Measurements from ENCODE around the gene KRT82.

KRT82 gene

GRCh38 chr12:52425466-52425865 lies 19.3 kb upstream of the KRT82 start:
- WGBS, 2 experiments: 92 to 95% methylated on average over 5 of the region's 5 CpGs
- H3K9me3 ChIP-seq (ENCODE audit: control insufficient read depth, low read length): no peaks in the 10 kb centered on the region

GRCh38 chr12:52423661-52424500 lies 17.7 kb upstream of the KRT82 start:
- Histone ChIP-seq H3K4me1 (ENCODE audit: control insufficient read depth, insufficient read depth, low read length) (peaks cover 10% of the 10 kb centered on the region), H3K9me3 (ENCODE audit: control insufficient read depth, low read length) (no peaks in the 10 kb centered on the region), H3K36me3 (ENCODE audit: control insufficient read depth, insufficient read depth, low read length) (no peaks in the 10 kb centered on the region), H3K27ac (ENCODE audit: insufficient read depth, low read depth, low read length, poor library complexity, severe bottlenecking) (no peak overlapping the region), H3K27me3 (ENCODE audit: control insufficient read depth, insufficient read depth, low read length, poor library complexity, severe bottlenecking) (no peaks in the 10 kb centered on the region), H3K4me3 (ENCODE audit: insufficient read depth, low read depth, low read length) (no peak overlapping the region)
- WGBS, 2 experiments: 81 to 83% methylated on average over 11 of the region's 11 CpGs

More at GRCh38 chr12:52425466-52425865, 19.3 kb upstream of the KRT82 start:
- Histone ChIP-seq H3K4me3 (ENCODE audit: insufficient read depth, low read depth, low read length) (no peak overlapping the region), H3K4me1 (ENCODE audit: control insufficient read depth, insufficient read depth, low read length) (peaks cover 10% of the 10 kb centered on the region), H3K27ac (ENCODE audit: insufficient read depth, low read depth, low read length, poor library complexity, severe bottlenecking) (no peak overlapping the region), H3K36me3 (ENCODE audit: control insufficient read depth, insufficient read depth, low read length) (no peaks in the 10 kb centered on the region), H3K27me3 (ENCODE audit: control insufficient read depth, insufficient read depth, low read length, poor library complexity, severe bottlenecking) (no peaks in the 10 kb centered on the region)

GRCh38 chr12:52423035-52423434 lies 16.9 kb upstream of the KRT82 start:
- Histone ChIP-seq H3K4me1 (ENCODE audit: control insufficient read depth, insufficient read depth, low read length) (peaks cover 10% of the 10 kb centered on the region), H3K4me3 (ENCODE audit: insufficient read depth, low read depth, low read length) (no peak overlapping the region), H3K27ac (ENCODE audit: insufficient read depth, low read depth, low read length, poor library complexity, severe bottlenecking) (no peak overlapping the region), H3K27me3 (ENCODE audit: control insufficient read depth, insufficient read depth, low read length, poor library complexity, severe bottlenecking) (no peaks in the 10 kb centered on the region), H3K9me3 (ENCODE audit: control insufficient read depth, low read length) (no peaks in the 10 kb centered on the region), H3K36me3 (ENCODE audit: control insufficient read depth, insufficient read depth, low read length) (no peaks in the 10 kb centered on the region)
- 85 to 87% methylated on average over 6 of the region's 6 CpGs for WGBS, 2 experiments

GRCh38 chr12:52419656-52420055 lies 13.5 kb upstream of the KRT82 start:
- WGBS, 2 experiments: 89 to 100% methylated on average over 1 of the region's 1 CpG
- Histone ChIP-seq H3K9me3 (ENCODE audit: control insufficient read depth, low read length) (no peaks in the 10 kb centered on the region), H3K27ac (ENCODE audit: insufficient read depth, low read depth, low read length, poor library complexity, severe bottlenecking) (no peak overlapping the region), H3K27me3 (ENCODE audit: control insufficient read depth, insufficient read depth, low read length, poor library complexity, severe bottlenecking) (no peaks in the 10 kb centered on the region), H3K36me3 (ENCODE audit: control insufficient read depth, insufficient read depth, low read length) (no peaks in the 10 kb centered on the region), H3K4me3 (ENCODE audit: insufficient read depth, low read depth, low read length) (no peak overlapping the region), H3K4me1 (ENCODE audit: control insufficient read depth, insufficient read depth, low read length) (peaks cover 13% of the 10 kb centered on the region)

- Histone ChIP-seq H3K4me1 (ENCODE audit: control insufficient read depth, insufficient read depth, low read length) (peaks cover 13% of the 10 kb centered on the region), H3K27me3 (ENCODE audit: control insufficient read depth, insufficient read depth, low read length, poor library complexity, severe bottlenecking) (no peaks in the 10 kb centered on the region), H3K9me3 (ENCODE audit: control insufficient read depth, low read length) (no peaks in the 10 kb centered on the region), H3K36me3 (ENCODE audit: control insufficient read depth, insufficient read depth, low read length) (no peaks in the 10 kb centered on the region), H3K27ac (ENCODE audit: insufficient read depth, low read depth, low read length, poor library complexity, severe bottlenecking) (no peak overlapping the region), H3K4me3 (ENCODE audit: insufficient read depth, low read depth, low read length) (no peak overlapping the region)
- WGBS, 2 experiments: 87 to 93% methylated on average over 4 of the region's 4 CpGs
Measured at GRCh38 chr12:52418576-52419110, 12.5 kb upstream of the KRT82 start.

GRCh38 chr12:52417740-52418139 lies 11.6 kb upstream of the KRT82 start:
- Histone ChIP-seq H3K27ac (ENCODE audit: insufficient read depth, low read depth, low read length, poor library complexity, severe bottlenecking) (no peak overlapping the region), H3K9me3 (ENCODE audit: control insufficient read depth, low read length) (no peaks in the 10 kb centered on the region), H3K4me1 (ENCODE audit: control insufficient read depth, insufficient read depth, low read length) (peaks cover 4% of the 10 kb centered on the region), H3K36me3 (ENCODE audit: control insufficient read depth, insufficient read depth, low read length) (no peaks in the 10 kb centered on the region), H3K27me3 (ENCODE audit: control insufficient read depth, insufficient read depth, low read length, poor library complexity, severe bottlenecking) (no peaks in the 10 kb centered on the region), H3K4me3 (ENCODE audit: insufficient read depth, low read depth, low read length) (no peak overlapping the region)
- 88 to 95% methylated on average over 2 of the region's 2 CpGs for WGBS, 2 experiments

GRCh38 chr12:52416795-52417194 lies 10.7 kb upstream of the KRT82 start:
- WGBS, 2 experiments: 94 to 100% methylated on average over 1 of the region's 1 CpG
- no peaks in the 10 kb centered on the region for H3K36me3 ChIP-seq (ENCODE audit: control insufficient read depth, insufficient read depth, low read length)
- H3K27ac ChIP-seq (ENCODE audit: insufficient read depth, low read depth, low read length, poor library complexity, severe bottlenecking): no peak overlapping the region
- H3K4me1 ChIP-seq (ENCODE audit: control insufficient read depth, insufficient read depth, low read length): peaks cover 2% of the 10 kb centered on the region
- no peaks in the 10 kb centered on the region for H3K27me3 ChIP-seq (ENCODE audit: control insufficient read depth, insufficient read depth, low read length, poor library complexity, severe bottlenecking)
- no peak overlapping the region for H3K4me3 ChIP-seq (ENCODE audit: insufficient read depth, low read depth, low read length)
- no peaks in the 10 kb centered on the region for H3K9me3 ChIP-seq (ENCODE audit: control insufficient read depth, low read length)

GRCh38 chr12:52415870-52416750 lies 10.0 kb upstream of the KRT82 start:
- 92 to 93% methylated on average over 10 of the region's 10 CpGs for WGBS, 2 experiments

GRCh38 chr12:52414936-52415335 lies 8.8 kb upstream of the KRT82 start:
- H3K4me3 ChIP-seq (ENCODE audit: insufficient read depth, low read depth, low read length): no peak overlapping the region
- 61 to 72% methylated on average over 5 of the region's 5 CpGs for WGBS, 2 experiments
- H3K9me3 ChIP-seq (ENCODE audit: control insufficient read depth, low read length): no peaks in the 10 kb centered on the region
- H3K27ac ChIP-seq (ENCODE audit: insufficient read depth, low read depth, low read length, poor library complexity, severe bottlenecking): no peak overlapping the region
- no peaks in the 10 kb centered on the region for H3K36me3 ChIP-seq (ENCODE audit: control insufficient read depth, insufficient read depth, low read length)
- no peaks in the 10 kb centered on the region for H3K27me3 ChIP-seq (ENCODE audit: control insufficient read depth, insufficient read depth, low read length, poor library complexity, severe bottlenecking)
- peaks cover 2% of the 10 kb centered on the region for H3K4me1 ChIP-seq (ENCODE audit: control insufficient read depth, insufficient read depth, low read length)

More at GRCh38 chr12:52415870-52416750, 10.0 kb upstream of the KRT82 start:
- peaks cover 2% of the 10 kb centered on the region for H3K4me1 ChIP-seq (ENCODE audit: control insufficient read depth, insufficient read depth, low read length)
- H3K9me3 ChIP-seq (ENCODE audit: control insufficient read depth, low read length): no peaks in the 10 kb centered on the region
- no peak overlapping the region for H3K27ac ChIP-seq (ENCODE audit: insufficient read depth, low read depth, low read length, poor library complexity, severe bottlenecking)
- no peak overlapping the region for H3K4me3 ChIP-seq (ENCODE audit: insufficient read depth, low read depth, low read length)
- no peaks in the 10 kb centered on the region for H3K36me3 ChIP-seq (ENCODE audit: control insufficient read depth, insufficient read depth, low read length)
- H3K27me3 ChIP-seq (ENCODE audit: control insufficient read depth, insufficient read depth, low read length, poor library complexity, severe bottlenecking): no peaks in the 10 kb centered on the region

All from ectodermal cell (in vitro differentiated cells).